Kasumi-1 (cell line): Measurements from ENCODE around the gene GAS2.

ENCODE experiments used
- DNase-seq, 2 experiments: peaks; one replicate each; lab custom pipeline; 2025; lab: John Stamatoyannopoulos, UW

GAS2 gene

GRCh38 chr11:22728600-22729389 lies 62.4 kb downstream of the GAS2 start:
- DNase-seq = no peak

GRCh38 chr11:22730319-22730718 lies 63.9 kb downstream of the GAS2 start:
- DNase-seq = peak; percentile 11 to 24

- no peak for DNase-seq
Observed at GRCh38 chr11:22732588-22732987, 66.2 kb downstream of the GAS2 start.

GRCh38 chr11:22733475-22734248 lies 67.3 kb downstream of the GAS2 start:
- no peak for DNase-seq

- DNase-seq = no peak
Observed at GRCh38 chr11:22734628-22735345, 68.4 kb downstream of the GAS2 start.

DNA sequence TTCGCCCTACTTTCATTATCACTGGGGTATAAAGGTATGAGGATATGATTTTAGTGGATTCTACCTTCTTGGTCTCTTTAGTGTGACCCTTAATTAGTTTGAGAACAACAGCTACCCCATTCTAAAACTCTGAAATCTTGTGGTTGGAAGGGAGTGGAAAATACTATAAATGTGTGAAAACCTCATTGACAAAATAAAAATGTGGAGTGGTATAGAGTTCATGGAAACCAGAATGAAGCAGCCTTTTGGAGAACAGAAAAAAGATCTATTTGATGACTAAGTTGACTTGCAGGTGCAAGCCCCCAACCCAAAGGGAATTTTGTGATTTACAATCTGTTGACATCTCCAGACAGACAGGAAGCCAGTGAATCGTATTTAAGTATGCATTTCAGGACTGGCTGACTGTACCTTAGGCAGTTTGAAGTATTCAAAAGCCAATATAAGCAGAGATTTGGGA lies 75.8 kb downstream of the GAS2 start:
- DNase-seq = no peak

DNA sequence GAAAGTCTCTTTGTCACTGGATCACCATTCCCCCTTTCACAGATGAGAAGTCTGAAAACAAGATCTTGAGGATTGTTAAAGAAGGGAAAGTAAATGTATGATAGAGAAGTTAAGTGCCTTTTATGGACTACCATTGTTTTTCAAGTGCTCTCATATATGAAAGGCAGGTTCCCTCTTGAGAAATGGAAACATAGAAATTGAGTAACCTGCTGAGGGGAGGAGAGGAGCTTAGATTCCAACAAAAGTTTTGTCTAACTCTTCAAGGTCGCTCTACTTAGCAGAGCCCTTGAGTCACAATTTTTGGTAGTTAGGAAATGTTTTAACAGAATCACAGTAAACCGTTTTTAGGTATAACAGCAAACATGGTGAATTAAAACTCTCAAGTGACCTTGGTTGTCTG lies 83.1 kb downstream of the GAS2 start:
- no peak for DNase-seq

- no peak for DNase-seq
Observed at GRCh38 chr11:22752908-22753310, 86.5 kb downstream of the GAS2 start.

- no peak for DNase-seq
Observed at GRCh38 chr11:22753416-22753815, 87.0 kb downstream of the GAS2 start.

DNA sequence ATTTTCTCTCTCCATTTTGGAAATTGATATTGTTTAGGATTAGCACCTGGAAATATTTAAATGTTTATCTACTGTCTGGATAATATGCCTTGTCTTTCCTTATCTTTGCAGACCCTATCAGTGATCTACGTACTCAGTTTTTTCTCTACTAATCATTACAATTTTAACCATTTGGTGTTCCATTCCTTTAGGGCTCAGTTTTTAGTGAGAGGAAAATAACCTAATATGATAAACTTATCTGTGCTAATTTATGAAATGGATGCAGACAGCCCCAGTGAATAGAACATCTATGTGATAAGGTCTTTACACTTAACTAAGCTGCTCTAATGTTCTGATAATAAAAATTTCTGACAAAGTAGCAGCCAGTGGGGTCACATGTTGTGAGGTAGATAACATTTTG lies 94.7 kb downstream of the GAS2 start:
- DNase-seq = no peak

GRCh38 chr11:22763166-22763565 lies 96.8 kb downstream of the GAS2 start:
- DNase-seq = no peak

DNA sequence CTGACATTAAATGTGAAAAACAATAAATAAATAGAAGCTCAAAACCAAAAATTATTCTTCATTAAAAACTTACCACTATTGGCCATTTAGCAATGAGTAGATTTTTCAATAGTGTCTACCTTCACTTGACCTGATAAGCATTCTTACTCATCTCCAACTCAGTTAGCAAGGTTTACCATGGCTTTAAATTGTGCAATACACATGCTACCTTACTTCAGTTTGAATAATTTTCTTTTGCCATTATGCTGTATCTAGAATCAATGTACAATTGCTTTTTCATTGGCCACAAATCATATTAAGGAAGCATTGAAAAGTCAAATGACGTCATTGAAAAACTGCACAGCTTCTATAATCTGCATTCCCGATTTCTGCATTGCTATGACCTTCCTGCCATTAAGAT lies 98.3 kb downstream of the GAS2 start:
- DNase-seq = no peak

DNA sequence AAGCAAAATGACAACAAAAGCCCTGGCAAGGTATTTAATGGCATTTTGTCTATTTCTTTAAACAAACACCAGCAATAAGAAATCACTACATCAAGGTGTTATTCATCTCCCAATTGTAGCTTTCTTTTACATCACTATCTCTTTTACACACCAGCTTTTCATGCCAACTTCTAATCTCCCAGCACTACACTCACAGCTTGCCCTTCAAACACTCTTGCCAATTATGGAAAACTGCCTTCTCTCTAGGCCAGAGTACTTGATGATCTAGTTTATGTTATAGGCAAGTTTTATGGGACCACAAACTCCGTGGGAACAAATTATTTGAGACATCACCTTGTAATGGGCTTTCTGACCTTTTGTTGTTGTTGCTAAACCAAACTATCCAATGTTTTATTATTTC lies 101.9 kb downstream of the GAS2 start:
- DNase-seq = no peak

- no peak for DNase-seq
Observed at GRCh38 chr11:22769081-22769480, 102.7 kb downstream of the GAS2 start.

DNA sequence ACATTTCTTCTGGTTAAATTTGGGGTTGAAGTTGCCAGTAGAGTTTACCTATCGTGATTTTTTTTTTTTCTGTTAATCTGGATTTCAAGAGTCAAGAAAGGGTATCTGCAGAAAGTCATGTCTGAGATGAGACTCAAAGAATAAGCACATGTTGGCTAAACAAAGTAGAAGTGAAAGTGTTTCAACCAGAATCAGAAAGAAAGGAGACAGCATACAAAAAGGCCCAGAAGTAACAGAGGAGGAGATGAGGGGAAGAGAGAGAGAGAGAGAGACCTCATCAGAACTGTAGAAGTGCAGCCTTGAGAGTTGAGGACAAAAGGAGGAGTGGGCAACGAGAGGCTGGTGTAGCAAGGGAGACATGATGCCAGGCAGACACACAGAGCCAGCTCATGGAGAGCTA lies 108.3 kb downstream of the GAS2 start:
- no peak for DNase-seq

DNA sequence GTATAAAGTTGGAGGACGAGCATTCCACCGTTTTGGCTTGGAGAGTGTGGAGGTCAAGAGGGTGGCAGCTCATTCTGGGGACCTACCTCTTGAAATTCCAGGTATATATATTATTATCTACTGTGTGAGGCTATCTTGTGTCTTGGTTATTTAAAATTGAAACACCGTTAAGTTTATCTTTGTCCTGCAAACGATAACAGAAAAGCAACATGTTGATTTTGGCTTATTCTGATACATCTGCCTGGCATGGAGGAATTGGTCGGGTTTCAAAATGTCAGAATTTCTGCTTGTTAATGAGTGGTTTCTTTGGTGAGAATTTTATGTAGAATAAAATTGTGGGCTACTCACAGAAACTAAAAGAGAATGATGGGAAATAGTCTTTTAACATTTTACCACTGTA lies 108.8 kb downstream of the GAS2 start:
- DNase-seq = no peak

DNA sequence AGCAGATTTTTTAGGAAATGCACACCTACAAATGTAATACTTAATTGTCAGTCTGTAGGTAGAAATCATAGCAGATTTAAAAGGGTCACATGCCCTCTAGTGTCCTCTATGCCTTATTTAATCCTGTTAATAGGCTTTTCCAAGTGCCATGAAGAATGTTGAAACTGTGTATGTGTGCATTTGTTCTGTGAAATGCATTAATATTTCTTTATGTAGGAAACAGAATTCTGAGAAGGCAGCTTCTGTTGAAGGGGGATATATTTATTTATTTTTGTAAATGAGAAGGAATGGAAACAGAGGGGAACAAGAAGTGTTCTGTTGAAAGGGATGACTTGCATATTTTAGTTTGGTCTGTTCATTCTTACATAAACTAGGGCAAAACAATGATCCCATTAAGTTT lies 112.2 kb downstream of the GAS2 start:
- peak in 1 of 2 experiments; percentile 13 for DNase-seq

- DNase-seq = no peak
Observed at GRCh38 chr11:22779850-22780249, 113.4 kb downstream of the GAS2 start.

GRCh38 chr11:22780952-22781593 lies 114.7 kb downstream of the GAS2 start:
- DNase-seq = no peak

GRCh38 chr11:22785251-22785650 lies 118.8 kb downstream of the GAS2 start:
- no peak for DNase-seq

- no peak for DNase-seq
Observed at GRCh38 chr11:22786475-22786874, 120.1 kb downstream of the GAS2 start.

DNA sequence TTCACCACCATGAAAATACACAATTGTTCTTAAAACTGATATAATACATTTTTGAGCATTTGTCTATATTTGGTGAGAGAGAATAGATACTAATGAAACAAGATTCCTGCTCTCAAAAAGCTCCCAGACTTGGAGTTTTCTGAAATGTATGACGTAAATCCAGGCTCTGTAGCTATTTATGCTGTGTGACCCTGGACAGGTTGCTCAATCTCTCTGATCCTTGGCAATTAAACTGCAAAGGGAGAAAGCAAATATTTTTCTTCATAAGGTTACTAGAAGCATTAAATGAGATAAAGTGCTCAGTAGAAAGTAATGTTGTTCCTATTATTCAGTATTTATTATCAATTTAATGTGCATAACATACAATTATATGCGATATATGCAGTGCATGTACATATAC lies 120.6 kb downstream of the GAS2 start:
- DNase-seq = no peak
